Neural cell (in vitro differentiated cells): ENCODE results near the gene OR10C1. TPM values are rescaled to one million over a fixed set of nuclear protein-coding genes. Genes with fewer than 3 reads are reported as not detected.

Source experiments
- H2AFZ ChIP-seq: fragments of 200-600, 300-800 bp; sonication (generic), shearing (Covaris generic); 2 replicates; pipeline ENCODE4 v1.6.0; 2014; ENCODE audit warnings: low read depth, mild to moderate bottlenecking, antibody characterized with exemption, low read length, moderate library complexity
- H3F3A ChIP-seq: fragments of 200-600 bp; shearing (Covaris generic); 2 replicates; pipeline ENCODE4 v1.6.1; 2016; ENCODE audit warnings: mild to moderate bottlenecking, moderate library complexity, mixed read lengths, antibody characterized with exemption, low read length; ENCODE audit not compliant: insufficient read depth, poor library complexity, severe bottlenecking
- H3K27ac ChIP-seq: fragments of 200-600, 300-800 bp; sonication (generic), shearing (Covaris generic); 2 replicates; pipeline ENCODE4 v1.5.1; 2014; ENCODE audit warnings: mild to moderate bottlenecking, low read length, moderate library complexity
- H3K27me3 ChIP-seq: fragments of 300-800, 200-600 bp; sonication (generic), shearing (Covaris generic); 2 replicates; pipeline ENCODE4 v1.6.0; 2014; ENCODE audit warnings: mild to moderate bottlenecking, low read depth, low read length, moderate library complexity; ENCODE audit not compliant: insufficient read depth
- H3K36me3 ChIP-seq: fragments of 300-800, 200-600 bp; sonication (generic), shearing (Covaris generic); 2 replicates; pipeline ENCODE4 v1.5.1; 2014; ENCODE audit warnings: mild to moderate bottlenecking, antibody characterized with exemption, low read length, moderate library complexity; ENCODE audit not compliant: insufficient read depth
- H3K4me2 ChIP-seq: fragments of 300-800, 200-600 bp; sonication (generic), shearing (Covaris generic); 2 replicates; pipeline ENCODE4 v1.6.0; 2014; ENCODE audit warnings: mild to moderate bottlenecking, low read length
- H3K4me3 ChIP-seq: fragments of 300-800, 200-600 bp; sonication (generic), shearing (Covaris generic); 2 replicates; pipeline ENCODE4 v1.5.1; 2014; ENCODE audit warnings: mild to moderate bottlenecking, low read length, moderate library complexity
- H3K79me2 ChIP-seq: fragments of 200-600 bp; shearing (Covaris generic); replicated peaks from 2 replicates; pipeline ENCODE4 v1.6.0; 2014; ENCODE audit warnings: mild to moderate bottlenecking, low read length, moderate library complexity; ENCODE audit not compliant: insufficient read depth
- H3K9ac ChIP-seq: fragments of 300-800, 200-600 bp; sonication (generic), shearing (Covaris generic); 2 replicates; pipeline ENCODE4 v1.6.1; 2016; ENCODE audit warnings: mild to moderate bottlenecking, low read length, mixed read lengths
- H3K9me2 ChIP-seq: fragments of 200-600 bp; shearing (Covaris generic); 2 replicates; pipeline ENCODE4 v1.6.1; 2016; ENCODE audit warnings: mild to moderate bottlenecking, low read length, mixed read lengths; ENCODE audit not compliant: insufficient read depth
- H3K9me3 ChIP-seq: fragments of 200-600, 300-800 bp; sonication (generic), shearing (Covaris generic); 2 replicates; pipeline ENCODE4 v1.6.1; 2016; ENCODE audit warnings: mild to moderate bottlenecking, mixed run types, low read length, moderate library complexity, mixed read lengths
- H4K20me1 ChIP-seq: fragments of 200-600 bp; shearing (Covaris generic); 2 replicates; pipeline ENCODE4 v1.6.1; 2016; ENCODE audit warnings: mild to moderate bottlenecking, mixed run types; ENCODE audit not compliant: insufficient read depth
- EP300 ChIP-seq: fragments of 450-650 bp; conservative IDR thresholded peaks from 2 replicates; pipeline ENCODE4 v1.6.1; 2014; ENCODE audit warnings: antibody characterized with exemption, mild to moderate bottlenecking, moderate library complexity; ENCODE audit not compliant: poor library complexity, severe bottlenecking
- EZH2 ChIP-seq: fragments of 200-600, 300-800 bp; shearing (Covaris generic), sonication (generic); IDR thresholded peaks from 2 replicates; pipeline ENCODE4 v1.6.1; 2014; ENCODE audit warnings: antibody characterized with exemption, low read length, borderline replicate concordance, mild to moderate bottlenecking; ENCODE audit not compliant: insufficient read depth, poor library complexity, severe bottlenecking
- MXI1 ChIP-seq: fragments of 450-650 bp; conservative IDR thresholded peaks from 2 replicates; pipeline ENCODE4 v1.6.1; 2014; ENCODE audit warnings: antibody characterized with exemption, mild to moderate bottlenecking; ENCODE audit not compliant: poor library complexity, severe bottlenecking
- POLR2AphosphoS5 ChIP-seq: IDR thresholded peaks from 2 replicates; pipeline ENCODE4 v1.6.1; 2012
- RAD21 ChIP-seq: fragments of 450-650 bp; conservative IDR thresholded peaks from 2 replicates; pipeline ENCODE4 v1.6.1; 2014; ENCODE audit warnings: antibody characterized with exemption, mild to moderate bottlenecking, moderate library complexity
- REST ChIP-seq: IDR thresholded peaks from 2 replicates; pipeline ENCODE4 v1.6.1; 2012; ENCODE audit warnings: borderline replicate concordance
- SMC3 ChIP-seq: fragments of 450-650 bp; conservative IDR thresholded peaks from 2 replicates; pipeline ENCODE4 v1.6.1; 2014; ENCODE audit warnings: antibody characterized with exemption, mild to moderate bottlenecking, moderate library complexity; ENCODE audit not compliant: poor library complexity
- TAF1 ChIP-seq: IDR thresholded peaks from 2 replicates; pipeline ENCODE4 v1.6.1; 2012; ENCODE audit warnings: low read depth
- polyA plus RNA-seq: library from polyadenylated mRNA; depleted of rRNA; stranded (reverse); fragments of >200 nt; gene quantifications from 2 replicates; pipeline ENCODE4 v1.2.3, GENCODE V29; 2014
- TF ChIP-seq, protein P1 (sequence below): fragments of 450-650 bp; IDR thresholded peaks from 2 replicates; pipeline ENCODE4 v1.5.1; 2014; ENCODE audit warnings: antibody characterized with exemption, mild to moderate bottlenecking, moderate library complexity; ENCODE audit not compliant: poor library complexity, severe bottlenecking

Gene OR10C1
- polyA plus RNA-seq, 1 donor from 2014 or later: not detected

DNA sequence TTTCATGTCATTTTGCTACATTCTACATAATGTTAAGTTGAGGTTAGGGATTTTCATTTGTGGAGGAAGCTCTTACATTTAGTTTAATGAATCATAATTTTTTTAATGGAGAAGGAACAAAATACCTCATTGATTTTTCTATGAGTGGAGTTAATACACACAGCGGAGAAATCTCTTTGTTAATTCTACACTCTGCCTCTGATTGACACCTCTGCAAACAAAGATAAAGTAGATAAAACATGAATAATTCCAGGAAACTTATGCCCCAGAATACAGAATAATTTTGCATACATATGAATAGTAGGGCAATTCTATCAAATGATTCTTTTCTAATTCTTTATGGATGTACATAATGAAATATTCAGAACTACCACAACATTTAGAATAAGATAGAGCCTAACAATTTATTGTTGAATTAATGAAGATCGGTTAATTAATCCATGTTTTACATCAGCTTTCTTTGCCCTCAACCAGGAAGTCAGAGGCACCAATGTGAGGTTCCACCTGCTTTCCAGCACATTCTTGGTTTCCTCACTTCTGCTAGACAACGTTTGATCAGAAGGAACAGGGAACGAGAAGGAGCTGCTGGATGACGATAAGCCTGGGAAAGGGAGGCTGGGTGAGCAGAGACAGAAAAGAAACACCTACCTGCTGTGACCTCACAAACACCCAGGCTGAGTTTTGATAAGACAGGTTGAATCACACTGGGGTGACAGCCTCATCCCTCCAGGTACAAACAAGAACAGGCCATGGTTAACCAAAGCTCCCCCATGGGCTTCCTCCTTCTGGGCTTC lies 22.1 kb downstream of the OR10C1 start:
- Histone ChIP-seq H3K79me2 (no peaks in the 10 kb centered on the region), H3K27ac (no peak overlapping the region), H3K4me3 (no peak overlapping the region), H3K27me3 (no peaks in the 10 kb centered on the region), H3K36me3 (no peaks in the 10 kb centered on the region), H3K9me2 (no peaks in the 10 kb centered on the region), H3F3A (no peaks in the 10 kb centered on the region), H4K20me1 (no peaks in the 10 kb centered on the region), H3K9me3 (no peaks in the 10 kb centered on the region), H3K9ac (no peak overlapping the region), H2AFZ (no peak overlapping the region), H3K4me2 (no peak overlapping the region)
- no peak for TF ChIP-seq EP300
- no peak for TF ChIP-seq TAF1
- no peak for TF ChIP-seq EZH2
- no peak for TF ChIP-seq POLR2AphosphoS5
- no peak for TF ChIP-seq REST
- TF ChIP-seq, protein P1, sequence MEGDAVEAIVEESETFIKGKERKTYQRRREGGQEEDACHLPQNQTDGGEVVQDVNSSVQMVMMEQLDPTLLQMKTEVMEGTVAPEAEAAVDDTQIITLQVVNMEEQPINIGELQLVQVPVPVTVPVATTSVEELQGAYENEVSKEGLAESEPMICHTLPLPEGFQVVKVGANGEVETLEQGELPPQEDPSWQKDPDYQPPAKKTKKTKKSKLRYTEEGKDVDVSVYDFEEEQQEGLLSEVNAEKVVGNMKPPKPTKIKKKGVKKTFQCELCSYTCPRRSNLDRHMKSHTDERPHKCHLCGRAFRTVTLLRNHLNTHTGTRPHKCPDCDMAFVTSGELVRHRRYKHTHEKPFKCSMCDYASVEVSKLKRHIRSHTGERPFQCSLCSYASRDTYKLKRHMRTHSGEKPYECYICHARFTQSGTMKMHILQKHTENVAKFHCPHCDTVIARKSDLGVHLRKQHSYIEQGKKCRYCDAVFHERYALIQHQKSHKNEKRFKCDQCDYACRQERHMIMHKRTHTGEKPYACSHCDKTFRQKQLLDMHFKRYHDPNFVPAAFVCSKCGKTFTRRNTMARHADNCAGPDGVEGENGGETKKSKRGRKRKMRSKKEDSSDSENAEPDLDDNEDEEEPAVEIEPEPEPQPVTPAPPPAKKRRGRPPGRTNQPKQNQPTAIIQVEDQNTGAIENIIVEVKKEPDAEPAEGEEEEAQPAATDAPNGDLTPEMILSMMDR: no peak
- TF ChIP-seq SMC3: no peak
- no peak for TF ChIP-seq RAD21
- no peak for TF ChIP-seq MXI1

DNA sequence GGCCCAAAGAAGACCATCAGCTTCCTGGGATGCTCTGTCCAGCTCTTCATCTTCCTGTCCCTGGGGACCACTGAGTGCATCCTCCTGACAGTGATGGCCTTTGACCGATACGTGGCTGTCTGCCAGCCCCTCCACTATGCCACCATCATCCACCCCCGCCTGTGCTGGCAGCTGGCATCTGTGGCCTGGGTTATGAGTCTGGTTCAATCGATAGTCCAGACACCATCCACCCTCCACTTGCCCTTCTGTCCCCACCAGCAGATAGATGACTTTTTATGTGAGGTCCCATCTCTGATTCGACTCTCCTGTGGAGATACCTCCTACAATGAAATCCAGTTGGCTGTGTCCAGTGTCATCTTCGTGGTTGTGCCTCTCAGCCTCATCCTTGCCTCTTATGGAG lies 22.9 kb downstream of the OR10C1 start:
- H3K4me3 ChIP-seq: no peak overlapping the region
- no peaks in the 10 kb centered on the region for H3K9me3 ChIP-seq
- no peaks in the 10 kb centered on the region for H3K36me3 ChIP-seq
- H3K9me2 ChIP-seq: no peaks in the 10 kb centered on the region
- H3K9ac ChIP-seq: no peak overlapping the region
- H2AFZ ChIP-seq: no peak overlapping the region
- no peak overlapping the region for H3K27ac ChIP-seq
- TF ChIP-seq, protein P1: no peak
- TF ChIP-seq REST: no peak
- no peak for TF ChIP-seq MXI1
- no peak for TF ChIP-seq TAF1
- TF ChIP-seq EP300: no peak
- no peak for TF ChIP-seq SMC3
- TF ChIP-seq RAD21: no peak
- TF ChIP-seq POLR2AphosphoS5: no peak
- TF ChIP-seq EZH2: no peak
- no peak overlapping the region for H3K4me2 ChIP-seq
- H4K20me1 ChIP-seq: no peaks in the 10 kb centered on the region
- no peaks in the 10 kb centered on the region for H3K79me2 ChIP-seq
- H3K27me3 ChIP-seq: no peaks in the 10 kb centered on the region
- H3F3A ChIP-seq: no peaks in the 10 kb centered on the region
